Motor neuron (in vitro differentiated cells): ENCODE data around the gene MEIOC. TPM values are rescaled to one million over a fixed set of nuclear protein-coding genes. Genes with fewer than 3 reads are reported as not detected.
"Not testable (repeated sequence)": the region's sequence is repeated elsewhere in the genome, so short reads cannot be mapped to it uniquely, and the experiment has no call there.

Experiments used
- ATAC-seq, 8 experiments: fragments of 200-7000 bp; cut with Tn5 transposase; replicated peaks in 6 of 8; 2 replicates each; pipeline ENCODE4 v1.8.0; 2021; ENCODE audit warnings: mild to moderate bottlenecking in 8 of 8, moderate library complexity in 8 of 8
- H3K27ac ChIP-seq, 2 donors: fragments of 250-450 bp; sonication (Bioruptor Pico); 2 replicates each; pipeline ENCODE4 v1.9.0; 2021; ENCODE audit warnings: antibody characterized with exemption in 2 of 2, mild to moderate bottlenecking in 2 of 2, moderate library complexity in 1 of 2
- H3K4me1 ChIP-seq, 2 donors: fragments of 250-450 bp; sonication (Bioruptor Pico); replicated peaks in 1 of 2; 2 replicates each; pipeline ENCODE4 v1.6.1; 2021; ENCODE audit warnings: antibody characterized with exemption in 2 of 2, mild to moderate bottlenecking in 2 of 2, moderate library complexity in 1 of 2
- H3K4me3 ChIP-seq, 5 donors: fragments of 250-450 bp; sonication (Bioruptor Pico); 2 replicates each; pipeline ENCODE4 v1.9.0; 2021; ENCODE audit warnings: antibody characterized with exemption in 5 of 5, mild to moderate bottlenecking in 5 of 5, moderate library complexity in 4 of 5
- WGBS, 10 experiments: fragments of 450-650 bp; shearing (Covaris generic); methylation state at CpG; one replicate each; pipeline ENCODE4 v1.0.0; 2022; 5-methylcytosine and 5-hydroxymethylcytosine counted together
- in situ Hi-C, 9 experiments: fragments of 400-800 bp; cut with MboI; loops; one replicate each; pipeline ENCODE4 v1.15.0; 2021; ENCODE audit warnings: low sequenced_read_pairs in 9 of 9, low pct_unique_long_range_greater_than_20kb in 2 of 9; ENCODE audit not compliant: unreplicated experiment in 9 of 9
- total RNA-seq, 8 experiments: library from RNA; unstranded; fragments of 300-600 nt; gene quantifications; 2 replicates each; pipeline versions ENCODE4 v1.2.3 to v1.2.4, GENCODE V29; 2022

Gene MEIOC
- total RNA-seq, 8 experiments from 2014 or later: 0.81 to 2.5 (median 1.0) TPM

DNA sequence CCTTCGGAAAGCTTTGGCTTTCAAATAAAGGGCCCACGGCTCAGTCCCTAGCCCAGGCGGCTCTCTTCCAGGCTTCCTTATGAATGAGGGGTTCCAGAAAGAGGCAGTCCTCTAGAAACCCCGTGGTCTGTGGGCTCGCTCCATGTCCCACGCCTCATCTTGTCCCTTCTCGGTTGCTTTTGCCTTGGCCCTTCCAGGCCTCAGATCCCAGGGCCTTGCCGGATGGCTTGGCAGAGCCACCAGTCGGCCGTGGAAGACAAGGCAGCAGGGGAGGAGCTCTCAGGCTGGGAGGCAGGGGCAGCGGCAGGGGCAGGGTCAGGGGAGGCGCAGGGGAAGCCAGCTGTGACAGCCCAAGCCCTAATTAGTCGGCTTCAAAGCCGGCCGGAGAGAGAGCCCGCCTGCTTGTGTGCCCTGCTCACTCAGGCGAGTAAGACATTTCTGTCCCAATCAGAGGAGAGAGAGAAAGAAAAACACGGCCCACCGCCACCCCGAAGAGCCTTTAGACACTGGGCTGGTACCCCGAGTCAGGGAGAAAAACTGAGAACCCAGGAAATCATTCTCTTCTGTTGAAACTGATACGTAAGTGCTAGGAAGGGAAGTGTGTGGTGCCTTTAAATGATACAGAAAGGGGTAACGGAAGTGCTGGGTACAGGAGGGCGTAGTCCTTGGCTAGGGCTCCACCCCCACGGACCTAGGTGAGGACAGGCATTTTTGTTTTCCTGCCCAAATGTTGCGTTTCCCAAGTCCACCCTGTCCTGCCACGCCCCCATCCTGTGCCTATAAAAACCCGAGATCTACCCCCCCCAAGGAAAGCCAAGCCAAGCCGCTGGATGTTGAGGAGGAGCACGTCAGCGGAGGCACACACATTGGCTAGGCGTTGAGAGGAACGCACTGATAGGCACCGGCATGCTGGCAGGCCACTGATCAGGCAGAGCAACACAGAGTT, 27.8 kb upstream of the MEIOC start:
- ATAC-seq: peak in 5 of 8 experiments; percentile 96 to 98 (median 97)
- in situ Hi-C loops: loop anchor here in 6 of 9 experiments (25.0 kb wide), 2 partner anchors 91 to 216 kb away; no protein-coding TSS in a partner anchor
- H3K27ac ChIP-seq: peak overlapping the region; percentile 74 to 76
- WGBS, 10 experiments: 32 to 84% (median 67%) methylated on average over 2 to 13 of the region's 34 CpGs; no CpG with 5 or more reads in 2 of the 10 experiments
- H3K4me1 ChIP-seq: peaks cover 18 to 20% of the 10 kb centered on the region in 2 donors
- peak overlapping the region in 1 of 5 donors; percentile 17 for H3K4me3 ChIP-seq

DNA sequence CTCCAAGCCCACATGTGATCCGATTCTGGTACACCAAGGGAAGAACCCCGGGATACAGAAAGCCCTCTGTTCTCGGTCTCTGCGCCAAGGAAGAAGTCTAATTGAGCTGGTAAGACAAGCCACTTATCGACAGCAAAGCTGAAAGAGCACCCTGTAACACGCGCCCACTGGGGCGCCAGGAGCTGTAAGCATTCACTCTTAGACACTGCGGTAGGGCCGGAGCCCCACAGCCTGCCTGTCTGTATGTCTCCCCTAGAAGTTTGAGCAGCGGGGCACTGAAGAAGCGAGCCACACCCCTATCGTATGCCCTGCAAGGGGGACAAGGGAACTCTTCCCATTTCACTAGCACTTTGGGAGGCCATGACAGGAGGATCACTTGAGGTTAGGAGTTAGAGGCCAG, 27.0 kb upstream of the MEIOC start:
- Histone ChIP-seq H3K27ac (no peak overlapping the region), H3K4me3 (no peak overlapping the region), H3K4me1 (peaks cover 18 to 20% of the 10 kb centered on the region in 2 donors)
- 92 to 100% (median 100%) methylated on average over 1 to 8 of the region's 13 CpGs; no CpG with 5 or more reads in 2 of the 10 experiments for WGBS, 10 experiments
- ATAC-seq: no peak
- in situ Hi-C loops: loop anchor here in 6 of 9 experiments (25.0 kb wide), 2 partner anchors 92 to 217 kb away; no protein-coding TSS in a partner anchor

DNA sequence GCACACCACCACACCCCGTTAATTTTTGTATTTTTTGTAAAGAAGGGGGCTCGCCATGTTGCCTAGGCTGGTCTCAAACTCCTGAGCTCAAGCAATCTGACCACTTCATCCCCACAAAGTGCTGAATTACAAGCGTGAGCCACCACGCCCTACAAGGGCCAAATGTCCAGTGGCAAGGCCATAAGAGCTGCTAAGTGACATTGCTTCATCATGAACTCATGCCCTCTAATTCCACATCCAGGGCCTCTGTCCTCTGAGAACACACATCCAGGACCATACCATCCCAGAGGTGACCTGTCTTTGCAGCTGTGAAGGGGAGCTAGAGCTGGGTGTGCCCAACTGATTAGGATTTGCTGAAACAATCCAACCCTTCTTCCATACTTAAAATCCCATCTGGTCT, 25.6 kb upstream of the MEIOC start:
- in situ Hi-C loops: loop anchor here in 7 of 9 experiments (10.0 to 25.0 kb wide), 3 partner anchors 93 to 218 kb away; no protein-coding TSS in a partner anchor
- ATAC-seq: no peak
- H3K4me1 ChIP-seq: peaks cover 18 to 20% of the 10 kb centered on the region in 2 donors
- WGBS, 10 experiments: 73 to 100% (median 100%) methylated on average over 1 to 3 of the region's 4 CpGs; no CpG with 5 or more reads in 4 of the 10 experiments
- H3K4me3 ChIP-seq: no peak overlapping the region
- H3K27ac ChIP-seq: no peak overlapping the region

DNA sequence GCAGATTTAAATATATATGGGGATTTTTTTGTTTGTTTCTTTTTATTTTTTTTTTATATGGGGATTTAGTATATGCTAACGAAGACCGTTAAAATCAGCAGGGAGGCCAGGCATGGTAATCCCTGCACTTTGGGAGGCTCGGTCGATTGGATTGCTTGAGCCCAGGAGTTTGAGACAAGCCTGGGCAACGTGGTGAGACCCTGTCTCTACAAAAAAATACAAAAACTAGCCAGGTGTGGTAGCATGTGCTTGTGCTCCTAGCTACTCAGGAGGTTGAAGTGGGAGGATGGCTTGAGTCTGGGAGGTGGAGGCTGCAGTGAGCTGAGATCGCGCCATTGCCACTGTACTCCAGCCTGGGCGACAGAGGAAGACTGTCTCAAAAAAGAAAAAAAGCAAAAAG, 22.3 kb upstream of the MEIOC start:
- Histone ChIP-seq H3K4me1 (peaks cover 0 to 2% of the 10 kb centered on the region in 2 donors), H3K27ac (no peak overlapping the region), H3K4me3 (no peak overlapping the region)
- WGBS, 10 experiments: 0 to 88% (median 78%) methylated on average over 1 to 8 of the region's 8 CpGs
- in situ Hi-C loops: loop anchor here in 7 of 9 experiments (10.0 to 25.0 kb wide), 3 partner anchors 97 to 222 kb away; no protein-coding TSS in a partner anchor
- no peak for ATAC-seq

DNA sequence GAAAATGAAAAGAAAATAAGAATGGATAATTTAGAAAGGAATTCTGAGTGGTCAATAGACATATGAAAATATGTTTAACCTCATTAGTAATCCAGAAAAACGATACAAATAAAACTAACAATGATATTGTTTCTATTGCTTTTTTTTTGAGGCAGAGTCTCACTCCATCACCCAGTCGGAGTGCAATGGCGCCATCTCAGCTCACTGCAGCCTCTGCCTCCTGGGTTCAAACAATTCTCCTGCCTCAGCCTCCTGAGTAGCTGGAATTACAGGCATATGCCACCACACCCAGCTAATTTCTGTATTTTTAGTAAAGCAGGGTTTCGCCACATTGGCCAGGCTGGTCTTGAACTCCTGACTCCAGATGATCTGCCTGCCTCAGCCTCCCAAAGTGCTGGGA, 21.9 kb upstream of the MEIOC start:
- in situ Hi-C loops: loop anchor here in 7 of 9 experiments (10.0 to 25.0 kb wide), 3 partner anchors 97 to 222 kb away; no protein-coding TSS in a partner anchor
- 36 to 86% (median 61%) methylated on average over 1 to 4 of the region's 4 CpGs for WGBS, 10 experiments
- not testable (repeated sequence) for ATAC-seq, H3K4me1 ChIP-seq, H3K27ac ChIP-seq, H3K4me3 ChIP-seq

DNA sequence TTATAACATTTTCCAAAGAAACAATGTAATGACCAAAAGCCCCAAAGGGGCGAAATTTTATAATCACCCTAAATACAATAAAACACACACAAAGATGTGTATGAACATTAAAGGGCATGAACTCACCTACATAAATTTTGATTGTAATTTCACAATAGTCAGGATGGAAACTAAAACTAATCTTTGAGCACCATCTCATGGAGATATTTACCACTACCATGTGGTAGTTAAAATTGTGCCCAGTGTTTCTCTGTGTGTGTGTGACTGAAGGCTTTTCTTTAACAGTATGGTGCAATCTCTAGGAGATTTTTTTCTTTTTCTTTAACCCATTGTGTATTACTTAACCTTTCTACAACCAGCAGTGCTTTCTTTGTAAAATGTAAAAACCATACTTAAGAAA, 19.7 kb upstream of the MEIOC start:
- Histone ChIP-seq H3K4me1 (no peaks in the 10 kb centered on the region), H3K4me3 (no peak overlapping the region), H3K27ac (no peak overlapping the region)
- in situ Hi-C loops: loop anchor here in 7 of 9 experiments (10.0 to 25.0 kb wide), 3 partner anchors 99 to 224 kb away; no protein-coding TSS in a partner anchor
- peak in 7 of 8 experiments; percentile 45 to 75 (median 67) for ATAC-seq
- WGBS, 10 experiments: 0 to 67% (median 14%) methylated on average over 1 of the region's 1 CpG; no CpG with 5 or more reads in 4 of the 10 experiments

DNA sequence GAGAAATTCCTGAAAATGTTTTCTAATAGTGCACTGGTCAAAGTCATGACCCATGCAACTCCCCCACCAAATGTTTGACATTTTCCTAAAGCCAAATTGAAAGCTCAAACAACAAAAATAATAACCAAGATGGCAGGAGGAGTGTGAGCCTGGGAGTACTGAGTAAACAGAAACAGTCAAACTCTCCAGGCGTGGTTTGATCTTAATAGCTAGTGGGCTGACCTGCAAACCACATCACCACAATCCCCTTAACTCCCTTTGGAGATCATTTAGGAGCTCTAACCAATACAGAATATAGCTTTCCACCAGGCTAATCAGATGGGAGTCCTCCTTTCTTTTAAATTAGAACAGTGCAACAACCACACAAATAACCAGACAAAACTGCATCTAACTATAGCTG, 19.2 kb upstream of the MEIOC start:
- WGBS, 10 experiments: 17 to 100% (median 79%) methylated on average over 1 of the region's 1 CpG; no CpG with 5 or more reads in 6 of the 10 experiments
- Histone ChIP-seq H3K4me3 (no peak overlapping the region), H3K4me1 (no peaks in the 10 kb centered on the region), H3K27ac (no peak overlapping the region)
- in situ Hi-C loops: loop anchor here in 7 of 9 experiments (10.0 to 25.0 kb wide), 3 partner anchors 100 to 225 kb away; no protein-coding TSS in a partner anchor
- no peak for ATAC-seq

DNA sequence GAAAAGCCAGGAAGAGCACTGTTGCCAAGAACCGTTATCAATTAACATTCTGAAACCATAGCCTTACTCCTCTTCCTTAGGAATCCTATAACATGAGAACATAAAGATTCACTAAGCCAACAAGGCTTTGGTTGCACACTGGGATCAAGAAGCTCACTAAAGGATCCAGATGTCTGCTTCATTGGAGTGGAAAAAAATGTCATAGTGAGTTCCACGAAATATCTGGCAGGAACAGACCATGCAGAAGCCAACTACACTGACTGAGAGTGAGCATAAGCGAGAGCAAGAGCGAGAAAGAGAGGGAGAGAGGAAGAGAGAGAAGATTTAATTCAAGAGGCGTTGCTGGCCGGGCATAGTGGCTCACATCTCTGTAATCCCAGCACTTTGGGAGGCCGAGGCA, 13.4 kb upstream of the MEIOC start:
- ATAC-seq: no peak
- Histone ChIP-seq H3K27ac (no peak overlapping the region), H3K4me3 (no peak overlapping the region), H3K4me1 (no peaks in the 10 kb centered on the region)
- 0 to 100% (median 59%) methylated on average over 1 to 6 of the region's 7 CpGs for WGBS, 10 experiments
- in situ Hi-C loops: loop anchor here in 6 of 9 experiments (25.0 kb wide), 2 partner anchors 106 to 231 kb away; no protein-coding TSS in a partner anchor

DNA sequence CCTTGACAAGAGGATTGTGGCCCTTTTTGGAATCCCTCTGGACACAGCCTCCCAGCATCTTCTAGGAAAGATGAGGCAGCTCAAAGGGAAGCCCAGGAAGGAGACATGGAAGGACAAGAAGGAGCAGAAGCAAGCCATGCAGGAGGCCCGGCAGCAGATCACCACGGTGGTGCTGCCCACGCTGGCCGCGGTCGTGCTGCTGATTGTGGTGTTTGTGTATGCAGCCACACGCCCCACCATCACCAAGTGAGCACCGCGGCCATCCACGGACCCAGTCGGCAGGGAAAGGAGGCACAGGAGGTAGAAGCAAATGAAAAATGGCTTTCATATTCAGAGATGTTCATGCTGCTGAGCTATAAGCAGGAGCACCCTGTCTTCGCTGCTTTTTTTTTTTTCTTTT, 10.9 kb upstream of the MEIOC start:
- H3K4me1 ChIP-seq: no peaks in the 10 kb centered on the region
- no peak for ATAC-seq
- no peak overlapping the region for H3K4me3 ChIP-seq
- WGBS, 10 experiments: 68 to 100% (median 72%) methylated on average over 1 to 8 of the region's 12 CpGs; no CpG with 5 or more reads in 5 of the 10 experiments
- in situ Hi-C loops: loop anchor here in 6 of 9 experiments (25.0 kb wide), 2 partner anchors 108 to 233 kb away; no protein-coding TSS in a partner anchor
- no peak overlapping the region for H3K27ac ChIP-seq

DNA sequence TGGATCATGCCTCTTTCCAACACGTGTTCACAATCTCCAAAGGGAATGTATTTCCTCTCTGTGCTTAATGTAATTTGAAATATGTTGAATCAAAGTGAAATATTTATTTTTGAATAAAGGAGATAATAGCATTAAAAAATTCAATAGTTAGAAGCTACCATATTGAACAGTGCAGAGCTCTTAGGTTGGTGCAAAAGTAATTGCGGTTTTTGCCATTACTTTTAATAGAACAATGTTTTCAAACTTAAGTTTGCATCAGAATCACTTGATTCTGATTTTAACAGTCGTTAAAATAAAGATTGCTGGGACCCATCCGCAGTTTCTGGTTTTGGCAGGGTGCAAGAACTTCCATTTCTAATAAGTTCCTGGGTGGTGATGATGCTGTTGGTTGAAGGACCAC, 10.0 kb upstream of the MEIOC start:
- in situ Hi-C loops: loop anchor here in 6 of 9 experiments (25.0 kb wide), 2 partner anchors 109 to 234 kb away; no protein-coding TSS in a partner anchor
- H3K27ac ChIP-seq: no peak overlapping the region
- ATAC-seq: no peak
- no peaks in the 10 kb centered on the region for H3K4me1 ChIP-seq
- 25 to 100% (median 84%) methylated on average over 1 to 4 of the region's 4 CpGs for WGBS, 10 experiments
- H3K4me3 ChIP-seq: no peak overlapping the region

DNA sequence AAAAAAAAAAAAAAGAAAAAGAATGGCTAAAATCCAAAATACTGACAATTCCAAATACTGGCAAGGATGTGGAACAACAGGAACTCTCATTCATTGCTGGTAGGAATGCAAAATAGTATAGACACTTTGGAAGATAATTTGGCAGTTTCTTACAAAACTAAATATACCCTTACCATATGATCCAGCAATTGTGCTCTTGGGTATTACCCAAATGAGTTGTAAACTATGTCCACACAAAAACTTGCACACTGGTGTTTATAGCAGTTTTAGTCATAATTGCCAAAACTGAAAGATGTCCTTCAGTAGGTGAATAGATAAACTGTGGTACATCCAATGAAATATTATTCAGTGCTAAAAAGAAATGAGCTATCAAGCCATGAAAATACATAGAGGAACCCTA, 8.5 kb upstream of the MEIOC start:
- no peak for ATAC-seq
- Histone ChIP-seq H3K27ac (no peak overlapping the region), H3K4me3 (no peak overlapping the region), H3K4me1 (no peaks in the 10 kb centered on the region)
- in situ Hi-C loops: loop anchor here in 6 of 9 experiments (25.0 kb wide), 2 partner anchors 110 to 235 kb away; no protein-coding TSS in a partner anchor

DNA sequence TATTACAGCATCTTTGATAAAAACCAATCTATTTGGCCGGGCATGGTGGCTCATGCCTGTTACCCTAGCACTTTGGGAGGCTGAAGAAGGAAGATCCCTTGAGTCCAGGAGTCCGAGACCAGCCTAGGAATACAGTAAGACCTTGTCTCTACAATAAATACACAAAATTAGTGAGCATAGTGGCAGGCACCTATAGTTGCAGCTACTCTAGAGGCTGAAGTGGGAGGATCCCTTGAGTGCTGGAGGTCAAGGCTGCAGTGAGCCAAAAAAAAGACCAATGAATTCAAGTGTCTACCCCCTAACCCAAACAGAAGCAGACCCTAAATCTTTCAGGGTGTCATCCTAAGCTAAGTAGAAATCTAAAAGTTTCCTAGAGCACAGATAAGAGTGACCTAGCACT, 7.3 kb upstream of the MEIOC start:
- 50 to 100% (median 83%) methylated on average over 1 to 2 of the region's 2 CpGs; no CpG with 5 or more reads in 3 of the 10 experiments for WGBS, 10 experiments
- Histone ChIP-seq H3K4me3 (no peak overlapping the region), H3K4me1 (no peaks in the 10 kb centered on the region), H3K27ac (no peak overlapping the region)
- in situ Hi-C loops: loop anchor here in 6 of 9 experiments (25.0 kb wide), 2 partner anchors 112 to 237 kb away; no protein-coding TSS in a partner anchor
- no peak for ATAC-seq

DNA sequence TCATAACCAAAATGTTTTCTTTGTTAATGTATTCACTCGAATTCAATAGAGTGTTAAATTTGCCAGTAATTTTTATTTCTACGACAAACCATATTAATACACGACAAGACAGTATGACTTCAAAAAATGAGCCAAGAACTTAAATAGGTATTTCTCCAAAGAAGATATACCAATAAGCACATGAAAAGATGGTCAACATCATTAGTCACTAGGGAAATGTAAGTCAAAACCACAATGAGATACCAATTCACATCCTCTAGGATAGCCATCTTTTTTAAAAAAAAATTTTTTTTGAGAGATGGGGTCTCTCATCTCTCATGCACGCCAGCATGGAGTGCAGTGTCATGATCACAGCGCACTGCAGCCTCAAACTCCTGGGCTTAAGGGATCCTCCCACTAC, 5.0 kb upstream of the MEIOC start:
- no peak for ATAC-seq
- H3K27ac ChIP-seq: no peak overlapping the region
- 51 to 88% (median 71%) methylated on average over 2 to 5 of the region's 5 CpGs; no CpG with 5 or more reads in 1 of the 10 experiments for WGBS, 10 experiments
- no peak overlapping the region for H3K4me3 ChIP-seq
- in situ Hi-C loops: loop anchor here in 1 of 9 experiments (25.0 kb wide), 1 partner anchor 239 kb away; no protein-coding TSS in a partner anchor
- H3K4me1 ChIP-seq: no peaks in the 10 kb centered on the region
